Thyroid gland (tissue), 4 donors: ENCODE results near the gene ENTPD6. TPM values are rescaled to one million over a fixed set of nuclear protein-coding genes. Genes with fewer than 3 reads are reported as not detected.

Experiments used
- DNase-seq, 2 donors: peaks; one replicate each; pipeline ENCODE4 v3.0.0-alpha.2; 2019
- H3K27ac ChIP-seq, 3 donors: fragments of 200-600 bp; sonication (generic); 1 replicate in 2 of 3; 2 replicates in 1 of 3; pipeline ENCODE4 v1.5.1; 2016 to 2019; ENCODE audit warnings: mild to moderate bottlenecking in 1 of 3, moderate library complexity in 1 of 3
- H3K27me3 ChIP-seq: fragments of 200-600 bp; sonication (generic); one replicate; pipeline ENCODE4 v1.5.1; 2019
- H3K36me3 ChIP-seq, 2 donors: fragments of 200-600 bp; sonication (generic); one replicate each; pipeline ENCODE4 v1.5.1; 2016 to 2019
- H3K4me1 ChIP-seq, 2 donors: fragments of 200-600 bp; sonication (generic); one replicate each; pipeline ENCODE4 v1.5.1; 2017 to 2019
- H3K4me3 ChIP-seq, 3 donors: fragments of 200-600 bp; sonication (generic); replicated peaks in 1 of 3; 1 replicate in 2 of 3; 2 replicates in 1 of 3; pipeline ENCODE4 v1.5.1; 2016; ENCODE audit warnings: mild to moderate bottlenecking in 1 of 3
- H3K9me3 ChIP-seq: fragments of 200-600 bp; sonication (generic); one replicate; pipeline ENCODE4 v1.5.1; 2017
- POLR2A ChIP-seq, 2 donors: fragments of 450-650 bp; IDR thresholded peaks; one replicate each; pipeline ENCODE4 v1.6.1; 2017; ENCODE audit warnings: antibody characterized with exemption in 2 of 2, mild to moderate bottlenecking in 2 of 2, moderate library complexity in 1 of 2
- whole genome bisulfite sequencing, 2 donors: methylation state at CpG; one replicate each; pipeline ENCODE4 v1.1.5; 2017; 5-methylcytosine and 5-hydroxymethylcytosine counted together
- intact Hi-C: fragments of 100-400 bp; cut with DNase I; formaldehyde crosslinking; loops from one replicate; pipeline ENCODE4 v1.15.1; 2023
- total RNA-seq, 4 donors: library from RNA; depleted of rRNA; stranded (reverse); fragments of >200 nt; gene quantifications; one replicate each; pipeline ENCODE4 v1.2.3, GENCODE V29; 2016
- TF ChIP-seq, protein P1 (sequence below), 6 experiments: fragments of 200-600 bp in 3 of 6; fragments of 450-650 bp in 3 of 6; sonication (generic) in 3 of 6; IDR thresholded peaks; one replicate each; pipeline ENCODE4 v1.5.1; 2016 to 2019; ENCODE audit warnings: antibody characterized with exemption in 6 of 6, mild to moderate bottlenecking in 2 of 6, inconsistent platforms in 1 of 6, moderate library complexity in 1 of 6

The ENTPD6 gene
- total RNA-seq, 4 donors from 2014 or later, result 51.6 to 75.6 (median 64.9) TPM

DNA sequence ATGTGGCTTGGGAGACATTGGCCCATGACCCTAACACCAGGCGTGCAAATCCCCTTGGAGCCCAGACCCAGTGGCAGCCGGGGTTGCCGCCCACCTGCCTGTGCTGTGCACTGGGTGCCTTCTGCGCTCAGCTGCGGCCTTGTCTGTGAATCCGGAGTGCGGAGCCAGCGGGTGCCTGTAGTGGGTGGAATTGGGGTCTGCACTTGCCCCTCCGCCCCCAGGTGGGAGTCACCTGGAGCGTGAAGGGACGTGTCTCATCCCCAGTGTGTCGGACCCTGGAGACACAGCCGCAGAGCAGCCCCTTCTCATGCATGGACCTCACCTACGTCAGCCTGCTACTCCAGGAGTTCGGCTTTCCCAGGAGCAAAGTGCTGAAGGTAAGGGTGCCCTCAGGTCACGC, 29.4 kb downstream of the ENTPD6 start:
- Histone ChIP-seq H3K9me3 (no peaks in the 10 kb centered on the region), H3K4me3 (no peak overlapping the region), H3K27ac (no peak overlapping the region), H3K4me1 (peaks cover 8 to 29% of the 10 kb centered on the region in 2 donors), H3K36me3 (no peaks in the 10 kb centered on the region), H3K27me3 (no peaks in the 10 kb centered on the region)
- WGBS, 2 donors, result 97 to 100% methylated on average over 2 to 12 of the region's 16 CpGs
- intact Hi-C loops, result no loop called here
- TF ChIP-seq POLR2A (IDR thresholded peaks at IDR 0.05), result no peak
- TF ChIP-seq, protein P1, sequence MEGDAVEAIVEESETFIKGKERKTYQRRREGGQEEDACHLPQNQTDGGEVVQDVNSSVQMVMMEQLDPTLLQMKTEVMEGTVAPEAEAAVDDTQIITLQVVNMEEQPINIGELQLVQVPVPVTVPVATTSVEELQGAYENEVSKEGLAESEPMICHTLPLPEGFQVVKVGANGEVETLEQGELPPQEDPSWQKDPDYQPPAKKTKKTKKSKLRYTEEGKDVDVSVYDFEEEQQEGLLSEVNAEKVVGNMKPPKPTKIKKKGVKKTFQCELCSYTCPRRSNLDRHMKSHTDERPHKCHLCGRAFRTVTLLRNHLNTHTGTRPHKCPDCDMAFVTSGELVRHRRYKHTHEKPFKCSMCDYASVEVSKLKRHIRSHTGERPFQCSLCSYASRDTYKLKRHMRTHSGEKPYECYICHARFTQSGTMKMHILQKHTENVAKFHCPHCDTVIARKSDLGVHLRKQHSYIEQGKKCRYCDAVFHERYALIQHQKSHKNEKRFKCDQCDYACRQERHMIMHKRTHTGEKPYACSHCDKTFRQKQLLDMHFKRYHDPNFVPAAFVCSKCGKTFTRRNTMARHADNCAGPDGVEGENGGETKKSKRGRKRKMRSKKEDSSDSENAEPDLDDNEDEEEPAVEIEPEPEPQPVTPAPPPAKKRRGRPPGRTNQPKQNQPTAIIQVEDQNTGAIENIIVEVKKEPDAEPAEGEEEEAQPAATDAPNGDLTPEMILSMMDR (IDR thresholded peaks at IDR 0.05), result no peak
- no peak for DNase-seq

GRCh38 chr20:25225642-25226432, 30.3 kb downstream of the ENTPD6 start:
- Histone ChIP-seq H3K27ac (no peak overlapping the region), H3K4me3 (no peak overlapping the region), H3K36me3 (no peaks in the 10 kb centered on the region), H3K4me1 (peaks cover 4 to 27% of the 10 kb centered on the region in 2 donors), H3K27me3 (no peaks in the 10 kb centered on the region), H3K9me3 (no peaks in the 10 kb centered on the region)
- 90 to 95% methylated on average over 14 to 15 of the region's 16 CpGs for WGBS, 2 donors
- no peak for DNase-seq
- intact Hi-C loops, result no loop called here
- TF ChIP-seq POLR2A (IDR thresholded peaks at IDR 0.05), result no peak
- TF ChIP-seq, protein P1 (IDR thresholded peaks at IDR 0.05), result no peak

DNA sequence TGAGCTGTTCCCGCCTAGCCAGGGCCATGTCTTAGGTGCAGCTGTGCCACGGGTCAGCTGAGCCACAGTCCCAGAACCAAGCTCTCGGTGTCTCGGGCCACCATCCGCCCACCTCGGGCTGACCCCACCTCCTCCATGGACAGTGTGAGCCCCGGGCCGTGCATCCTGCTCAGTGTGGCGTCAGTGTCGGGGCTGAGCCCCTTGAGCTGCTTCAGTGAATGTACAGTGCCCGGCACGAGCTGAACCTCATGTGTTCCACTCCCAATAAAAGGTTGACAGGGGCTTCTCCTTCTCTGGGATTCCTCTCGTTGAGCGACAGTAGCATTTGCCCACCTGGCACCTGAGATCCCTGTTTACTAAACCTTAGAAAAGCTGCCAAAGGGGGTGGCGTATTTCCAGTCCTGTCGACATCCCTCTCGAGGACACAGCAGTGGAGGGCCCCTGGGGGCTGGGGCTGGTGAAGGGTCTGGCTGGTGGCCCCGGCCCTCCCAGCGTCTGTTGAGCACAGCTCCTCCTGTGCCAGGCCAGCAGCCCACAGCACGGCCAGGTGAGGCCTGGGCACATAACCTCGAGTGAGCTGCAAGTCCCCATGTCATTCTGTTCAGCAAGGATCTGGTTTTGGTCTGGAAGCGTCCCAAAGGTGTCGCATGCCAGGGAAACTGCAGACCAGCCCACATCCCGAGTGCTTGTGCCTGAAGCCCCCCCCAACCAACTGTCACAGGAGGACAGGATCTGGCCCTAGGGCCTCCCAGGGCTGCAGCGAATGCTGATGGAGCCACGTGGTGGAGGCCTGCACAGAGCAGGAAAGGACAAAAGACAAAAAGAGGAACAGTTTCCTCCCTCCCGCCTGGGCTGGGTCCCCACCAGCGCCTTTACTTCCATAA, 31.2 kb downstream of the ENTPD6 start:
- Histone ChIP-seq H3K36me3 (no peaks in the 10 kb centered on the region), H3K4me3 (no peak overlapping the region), H3K27me3 (no peaks in the 10 kb centered on the region), H3K4me1 (peaks cover 6 to 27% of the 10 kb centered on the region in 2 donors), H3K9me3 (no peaks in the 10 kb centered on the region), H3K27ac (peak overlapping the region in 2 of 3 donors; percentile 3 to 18)
- TF ChIP-seq, protein P1 (IDR thresholded peaks at IDR 0.05), result no peak
- TF ChIP-seq POLR2A (IDR thresholded peaks at IDR 0.05), result no peak
- intact Hi-C loops, result no loop called here
- 77 to 85% methylated on average over 24 to 28 of the region's 28 CpGs for WGBS, 2 donors
- DNase-seq, result peak in 1 of 2 donors; percentile 40

DNA sequence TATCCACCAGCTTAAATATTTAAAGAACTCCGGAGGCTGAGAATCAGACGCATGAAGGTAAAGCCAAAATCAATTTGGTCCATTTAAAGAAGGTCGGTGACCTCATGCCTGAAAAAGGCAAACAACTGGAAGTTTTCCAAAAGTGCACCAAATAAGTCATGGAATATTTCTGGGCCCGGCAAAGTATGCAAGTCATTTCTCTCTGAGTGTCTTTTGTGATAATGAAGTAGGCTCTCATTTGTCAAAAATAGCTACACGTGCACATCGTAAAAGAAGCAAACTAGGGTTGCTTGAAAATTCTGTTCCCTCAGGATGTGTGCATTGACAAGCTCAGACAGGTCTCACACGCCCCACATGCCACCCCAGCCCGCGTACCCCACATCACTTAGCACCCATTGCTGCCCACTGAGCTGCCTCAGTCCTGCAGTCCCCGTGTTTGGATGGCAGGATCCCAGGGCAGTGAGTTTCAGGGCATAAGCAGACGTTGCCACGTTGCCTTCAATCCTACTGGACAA, 31.9 kb downstream of the ENTPD6 start:
- Histone ChIP-seq H3K9me3 (no peaks in the 10 kb centered on the region), H3K4me1 (peaks cover 6 to 27% of the 10 kb centered on the region in 2 donors), H3K4me3 (no peak overlapping the region), H3K36me3 (no peaks in the 10 kb centered on the region), H3K27ac (peak overlapping the region in 2 of 3 donors; percentile 3 to 18), H3K27me3 (no peaks in the 10 kb centered on the region)
- TF ChIP-seq, protein P1 (IDR thresholded peaks at IDR 0.05), result no peak
- TF ChIP-seq POLR2A (IDR thresholded peaks at IDR 0.05), result no peak
- WGBS, 2 donors, result 65 to 75% methylated on average over 12 of the region's 12 CpGs
- no peak for DNase-seq
- intact Hi-C loops, result no loop called here
